IPS-15b (cell line): ENCODE data around the gene BTN2A1.
"Not testable (repeated sequence)": the region's sequence is repeated elsewhere in the genome, so short reads cannot be mapped to it uniquely, and the experiment has no call there.

Experiments
- H3K27me3 ChIP-seq: one replicate; pipeline ENCODE4 v1.6.1; 2013; ENCODE audit warnings: low read length; ENCODE audit not compliant: control insufficient read depth, insufficient read depth
- H3K36me3 ChIP-seq: one replicate; pipeline ENCODE4 v1.6.1; 2013; ENCODE audit warnings: low read length; ENCODE audit not compliant: control insufficient read depth, insufficient read depth
- H3K4me1 ChIP-seq: one replicate; pipeline ENCODE4 v1.6.1; 2013; ENCODE audit warnings: mild to moderate bottlenecking, low read length; ENCODE audit not compliant: control insufficient read depth, insufficient read depth
- H3K4me3 ChIP-seq: one replicate; pipeline ENCODE4 v1.5.1; 2013; ENCODE audit warnings: low read depth, low read length
- H3K9ac ChIP-seq: one replicate; pipeline ENCODE4 v1.6.1; 2013; ENCODE audit warnings: low read depth, mild to moderate bottlenecking, low read length
- H3K9me3 ChIP-seq: one replicate; pipeline ENCODE4 v1.6.1; 2013; ENCODE audit warnings: mild to moderate bottlenecking, low read length; ENCODE audit not compliant: control insufficient read depth, insufficient read depth

Gene BTN2A1

GRCh38 chr6:26457806-26458688 is at the start of gene BTN2A1:
Gene BTN2A1 (plus strand): TSS chr6:26457955. CDS start chr6:26458637, 682 bp downstream.
- Histone ChIP-seq H3K36me3 (peaks cover 10% of the 10 kb centered on the region), H3K27me3 (no peaks in the 10 kb centered on the region), H3K9me3 (no peaks in the 10 kb centered on the region), H3K9ac (peak within 1 kb of the TSS; percentile 94), H3K4me3 (peak within 1 kb of the TSS; percentile 80), H3K4me1 (peaks cover 2% of the 10 kb centered on the region)

GRCh38 chr6:26408828-26409730 is 48.7 kb upstream of the BTN2A1 start:
- Histone ChIP-seq H3K4me3 (no peak overlapping the region), H3K4me1 (peaks cover 2% of the 10 kb centered on the region), H3K27me3 (no peaks in the 10 kb centered on the region), H3K9me3 (no peaks in the 10 kb centered on the region), H3K9ac (no peak overlapping the region), H3K36me3 (no peaks in the 10 kb centered on the region)

- H3K4me1 ChIP-seq: peaks cover 2% of the 10 kb centered on the region
- no peak overlapping the region for H3K9ac ChIP-seq
- no peaks in the 10 kb centered on the region for H3K9me3 ChIP-seq
- H3K36me3 ChIP-seq: no peaks in the 10 kb centered on the region
- no peak overlapping the region for H3K4me3 ChIP-seq
- no peaks in the 10 kb centered on the region for H3K27me3 ChIP-seq
These were observed 46.0 kb upstream of the BTN2A1 start for GRCh38 chr6:26411751-26412150.

- Histone ChIP-seq H3K4me3 (no peak overlapping the region), H3K27me3 (no peaks in the 10 kb centered on the region), H3K4me1 (peaks cover 2% of the 10 kb centered on the region), H3K9me3 (no peaks in the 10 kb centered on the region), H3K36me3 (no peaks in the 10 kb centered on the region), H3K9ac (no peak overlapping the region)
These were observed 45.5 kb upstream of the BTN2A1 start for GRCh38 chr6:26412228-26412627.

DNA sequence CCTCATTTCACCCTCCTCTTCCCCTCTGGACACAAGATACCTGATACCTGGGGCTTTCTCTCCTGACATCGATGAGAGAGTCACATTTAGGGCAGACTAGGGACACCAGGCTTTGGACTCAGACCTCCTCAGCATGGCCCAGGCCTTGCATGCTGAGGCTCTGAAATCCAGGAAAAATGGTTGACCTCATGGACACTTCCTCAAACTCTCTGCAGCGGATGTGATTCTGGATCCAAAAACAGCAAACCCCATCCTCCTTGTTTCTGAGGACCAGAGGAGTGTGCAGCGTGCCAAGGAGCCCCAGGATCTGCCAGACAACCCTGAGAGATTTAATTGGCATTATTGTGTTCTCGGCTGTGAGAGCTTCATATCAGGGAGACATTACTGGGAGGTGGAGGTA is 44.8 kb upstream of the BTN2A1 start:
- Histone ChIP-seq H3K4me3 (no peak overlapping the region), H3K9me3 (no peaks in the 10 kb centered on the region), H3K27me3 (no peaks in the 10 kb centered on the region), H3K4me1 (peaks cover 2% of the 10 kb centered on the region), H3K36me3 (no peaks in the 10 kb centered on the region), H3K9ac (no peak overlapping the region)

DNA sequence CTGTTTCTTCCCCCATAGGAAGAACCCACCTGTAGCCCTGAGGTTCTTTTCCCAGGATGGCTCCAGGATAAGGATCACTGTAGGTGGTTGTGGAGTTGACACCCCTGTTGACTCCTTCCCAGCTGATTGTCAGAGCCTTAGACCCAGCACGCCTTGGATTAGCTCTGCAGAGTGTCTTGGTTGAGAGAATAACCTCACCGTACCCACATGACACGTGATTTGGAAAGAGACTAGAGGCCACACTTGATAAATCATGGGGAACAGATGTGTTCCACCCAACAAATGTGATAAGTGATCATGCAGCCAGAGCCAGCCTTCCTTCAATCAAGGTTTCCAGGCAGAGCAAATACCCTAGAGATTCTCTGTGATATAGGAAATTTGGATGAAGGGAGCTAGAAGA is 43.5 kb upstream of the BTN2A1 start:
- Histone ChIP-seq H3K4me3 (no peak overlapping the region), H3K36me3 (no peaks in the 10 kb centered on the region), H3K4me1 (peaks cover 2% of the 10 kb centered on the region), H3K9me3 (no peaks in the 10 kb centered on the region), H3K27me3 (no peaks in the 10 kb centered on the region), H3K9ac (no peak overlapping the region)

DNA sequence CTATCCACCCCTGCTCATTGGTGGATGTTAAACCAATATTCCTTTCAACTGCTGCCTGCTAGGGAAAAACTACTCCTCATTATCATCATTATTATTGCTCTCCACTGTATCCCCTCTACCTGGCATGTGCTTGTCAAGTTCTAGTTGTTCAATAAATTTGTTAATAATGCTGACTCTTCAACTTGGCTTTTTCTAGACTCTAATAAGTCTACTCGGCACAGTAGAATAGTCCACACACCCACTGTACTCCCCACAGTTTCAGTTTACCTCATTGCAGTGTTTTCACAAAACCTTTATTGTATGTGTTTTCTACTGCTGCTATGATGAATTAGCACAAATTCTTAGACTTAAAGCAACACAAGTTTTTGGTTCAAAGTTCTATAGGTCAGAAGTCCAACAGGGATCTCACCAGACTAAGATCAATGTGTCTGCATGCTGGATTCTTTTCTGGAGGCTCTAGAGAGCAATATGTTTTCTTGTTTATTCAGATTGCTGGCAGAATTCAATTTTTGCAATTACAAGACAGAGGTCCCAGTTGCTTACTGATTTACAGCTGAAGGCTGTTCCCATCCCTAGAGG is 42.6 kb upstream of the BTN2A1 start:
- no peak overlapping the region for H3K4me3 ChIP-seq
- no peaks in the 10 kb centered on the region for H3K9me3 ChIP-seq
- no peaks in the 10 kb centered on the region for H3K27me3 ChIP-seq
- H3K9ac ChIP-seq: no peak overlapping the region
- no peaks in the 10 kb centered on the region for H3K4me1 ChIP-seq
- no peaks in the 10 kb centered on the region for H3K36me3 ChIP-seq

DNA sequence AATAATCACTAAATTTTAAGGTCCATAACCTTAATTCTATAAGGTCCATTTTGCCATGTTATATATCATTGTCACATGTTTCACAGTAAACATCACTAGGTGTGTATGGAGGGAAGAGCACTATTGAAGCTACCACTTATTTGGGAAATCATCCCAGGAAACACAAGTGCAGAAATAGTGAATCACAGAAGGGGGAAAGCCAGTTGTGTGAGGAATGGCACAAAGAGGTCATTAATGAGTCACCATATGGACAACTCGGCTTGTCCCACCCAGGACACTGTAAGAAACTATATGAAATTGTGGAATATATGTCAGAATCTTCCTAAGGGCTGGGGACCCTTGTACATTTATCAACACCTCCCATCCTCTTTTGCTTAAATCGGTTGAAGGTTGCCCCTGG is 42.0 kb upstream of the BTN2A1 start:
- H3K36me3 ChIP-seq: no peaks in the 10 kb centered on the region

DNA sequence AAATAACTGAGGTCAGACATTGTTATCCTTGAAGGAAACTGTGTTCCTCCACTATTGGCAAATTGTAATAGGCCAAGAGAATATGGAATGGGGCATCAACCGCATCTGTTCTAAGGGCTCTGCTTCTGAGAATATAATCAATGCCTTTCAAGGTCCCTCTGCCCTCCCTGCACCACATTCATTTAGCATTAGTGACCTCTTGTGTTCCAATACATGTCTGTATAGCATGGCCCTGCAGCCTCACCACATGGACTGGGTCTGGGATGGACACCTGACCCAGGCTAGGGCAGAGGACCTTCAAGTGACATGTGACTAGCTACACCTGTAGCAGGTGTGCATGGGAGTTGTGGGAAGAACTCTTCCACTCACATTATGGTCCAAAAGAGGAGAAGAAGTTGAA is 41.5 kb upstream of the BTN2A1 start:
- no peaks in the 10 kb centered on the region for H3K36me3 ChIP-seq
- no peaks in the 10 kb centered on the region for H3K9me3 ChIP-seq
- H3K4me1 ChIP-seq: peaks cover 4% of the 10 kb centered on the region
- H3K27me3 ChIP-seq: no peaks in the 10 kb centered on the region
- no peak overlapping the region for H3K9ac ChIP-seq
- no peak overlapping the region for H3K4me3 ChIP-seq

More for the DNA sequence above, 42.0 kb upstream of the BTN2A1 start:
- Histone ChIP-seq H3K9ac (no peak overlapping the region), H3K27me3 (no peaks in the 10 kb centered on the region), H3K4me1 (peaks cover 3% of the 10 kb centered on the region), H3K4me3 (no peak overlapping the region), H3K9me3 (no peaks in the 10 kb centered on the region)

GRCh38 chr6:26418077-26418476 is 39.7 kb upstream of the BTN2A1 start:
- not testable (repeated sequence) for H3K9me3 ChIP-seq, H3K9ac ChIP-seq, H3K36me3 ChIP-seq, H3K4me3 ChIP-seq, H3K4me1 ChIP-seq, H3K27me3 ChIP-seq

DNA sequence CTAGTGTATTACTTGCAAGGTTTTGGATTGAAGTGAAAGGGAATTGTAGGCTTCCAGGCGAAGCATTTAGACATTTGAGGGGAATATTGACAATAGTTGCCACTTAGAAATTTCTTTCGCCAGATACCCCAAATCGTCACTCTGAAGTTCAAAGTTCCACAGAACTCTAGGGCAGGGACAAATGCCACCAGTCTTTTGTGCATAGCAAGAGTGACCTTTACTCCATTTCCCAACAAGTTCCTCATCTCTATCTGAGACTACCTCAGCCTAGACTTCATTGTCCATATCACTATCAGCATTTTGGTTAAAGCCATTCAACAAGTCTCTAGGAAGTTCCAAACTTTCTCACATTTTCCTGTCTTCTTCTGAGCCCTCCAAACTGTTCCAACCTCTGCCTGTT is 39.0 kb upstream of the BTN2A1 start:
- not testable (repeated sequence) for H3K9me3 ChIP-seq, H3K4me3 ChIP-seq, H3K9ac ChIP-seq, H3K4me1 ChIP-seq, H3K36me3 ChIP-seq, H3K27me3 ChIP-seq
